Esophagus squamous epithelium (tissue), 5 donors: ENCODE measurements around the gene SNX8. TPM values are rescaled to one million over a fixed set of nuclear protein-coding genes. Genes with fewer than 3 reads are reported as not detected.

Experiments used
- DNase-seq: peaks from one replicate; lab custom pipeline; 2025; lab: John Stamatoyannopoulos, UW
- H3K27ac ChIP-seq, 4 donors: fragments of 200-600 bp; sonication (generic); one replicate each; pipeline ENCODE4 v1.5.1; 2016 to 2019; ENCODE audit warnings: mild to moderate bottlenecking in 1 of 4
- H3K27me3 ChIP-seq, 4 donors: fragments of 200-600 bp; sonication (generic); 1 replicate in 3 of 4; 2 replicates in 1 of 4; pipeline versions ENCODE4 v1.5.1 to v1.6.0; 2017 to 2021; ENCODE audit warnings: antibody characterized with exemption in 1 of 4
- H3K36me3 ChIP-seq, 3 donors: fragments of 200-600 bp; sonication (generic); one replicate each; pipeline ENCODE4 v1.5.1; 2016 to 2019
- H3K4me1 ChIP-seq, 3 donors: fragments of 200-600 bp; sonication (generic); one replicate each; pipeline ENCODE4 v1.5.1; 2017 to 2019
- H3K4me3 ChIP-seq, 4 donors: fragments of 200-600 bp; sonication (generic); 1 replicate in 3 of 4; 2 replicates in 1 of 4; pipeline ENCODE4 v1.5.1; 2016 to 2019; ENCODE audit warnings: mild to moderate bottlenecking in 2 of 4, moderate library complexity in 1 of 4
- H3K9me3 ChIP-seq, 3 donors: fragments of 200-600 bp; sonication (generic); one replicate each; pipeline ENCODE4 v1.5.1; 2016 to 2019
- CTCF ChIP-seq, 6 experiments: fragments of 450-650 bp in 4 of 6; fragments of 200-600 bp in 2 of 6; sonication (generic) in 2 of 6; IDR thresholded peaks; one replicate each; pipeline ENCODE4 v1.5.1; 2016 to 2019; ENCODE audit warnings: antibody characterized with exemption in 6 of 6, mild to moderate bottlenecking in 4 of 6, moderate library complexity in 4 of 6
- POLR2A ChIP-seq, 4 donors: fragments of 450-650 bp; IDR thresholded peaks; one replicate each; pipeline ENCODE4 v1.6.1; 2017; ENCODE audit warnings: antibody characterized with exemption in 4 of 4, mild to moderate bottlenecking in 4 of 4, moderate library complexity in 3 of 4
- whole genome bisulfite sequencing, 2 donors: methylation state at CpG; one replicate each; pipeline ENCODE4 v1.1.5; 2018; 5-methylcytosine and 5-hydroxymethylcytosine counted together
- intact Hi-C: fragments of 100-400 bp; cut with DNase I; formaldehyde crosslinking; loops from one replicate; pipeline ENCODE4 v1.15.0; 2022
- total RNA-seq, 4 donors: library from RNA; depleted of rRNA; stranded (reverse); fragments of >200 nt; gene quantifications; one replicate each; pipeline ENCODE4 v1.1.0, GENCODE V29; 2016
- donor health status: DM: yes; HTN: yes; CAD: no.

The SNX8 gene
- total RNA-seq, 4 donors from 2014 or later, result 4.7 to 17.9 (median 12.5) TPM

GRCh38 chr7:2224934-2225333 is 89.3 kb downstream of the SNX8 start:
- peaks cover 0 to 28% (median 12%) of the 10 kb centered on the region in 3 donors for H3K4me1 ChIP-seq
- 33 to 50% methylated on average over 1 of the region's 4 CpGs for WGBS, 2 donors
- H3K9me3 ChIP-seq, result no peaks in the 10 kb centered on the region
- no peak for TF ChIP-seq CTCF (IDR thresholded peaks at IDR 0.05)
- TF ChIP-seq POLR2A (IDR thresholded peaks at IDR 0.05), result no peak
- H3K27me3 ChIP-seq, result no peaks in the 10 kb centered on the region
- no peak overlapping the region for H3K4me3 ChIP-seq
- H3K36me3 ChIP-seq, result peaks cover 10 to 100% (median 12%) of the 10 kb centered on the region in 3 donors
- no peak for DNase-seq
- intact Hi-C loops, result no loop called here
- peak overlapping the region; percentile 51 to 81 (median 66) for H3K27ac ChIP-seq

- TF ChIP-seq POLR2A (IDR thresholded peaks at IDR 0.05) (no peak), CTCF (IDR thresholded peaks at IDR 0.05) (no peak)
- WGBS, 2 donors, result 91 to 94% methylated on average over 5 to 11 of the region's 13 CpGs
- Histone ChIP-seq H3K27ac (peak overlapping the region in 3 of 4 donors; percentile 51 to 81 (median 70)), H3K9me3 (no peaks in the 10 kb centered on the region), H3K4me1 (peaks cover 0 to 24% (median 12%) of the 10 kb centered on the region in 3 donors), H3K27me3 (no peaks in the 10 kb centered on the region), H3K4me3 (no peak overlapping the region), H3K36me3 (peaks cover 10 to 100% (median 12%) of the 10 kb centered on the region in 3 donors)
- DNase-seq, result no peak
- intact Hi-C loops, result no loop called here
Observed at GRCh38 chr7:2224491-2224928, 89.7 kb downstream of the SNX8 start.

GRCh38 chr7:2223321-2223720 is 90.9 kb downstream of the SNX8 start:
- Histone ChIP-seq H3K36me3 (peaks cover 10 to 99% (median 12%) of the 10 kb centered on the region in 3 donors), H3K4me3 (no peak overlapping the region), H3K4me1 (peaks cover 0 to 24% (median 12%) of the 10 kb centered on the region in 3 donors), H3K27me3 (no peaks in the 10 kb centered on the region), H3K9me3 (no peaks in the 10 kb centered on the region), H3K27ac (no peak overlapping the region)
- WGBS, 2 donors, result 100% methylated on average over 3 of the region's 17 CpGs; no CpG with 5 or more reads in 1 of the 2 donors
- DNase-seq, result no peak
- intact Hi-C loops, result no loop called here
- TF ChIP-seq POLR2A (IDR thresholded peaks at IDR 0.05), result no peak
- TF ChIP-seq CTCF (IDR thresholded peaks at IDR 0.05), result no peak

GRCh38 chr7:2222516-2222915 is 91.7 kb downstream of the SNX8 start:
- H3K36me3 ChIP-seq, result peaks cover 10 to 99% (median 14%) of the 10 kb centered on the region in 3 donors
- 92 to 97% methylated on average over 6 to 7 of the region's 22 CpGs for WGBS, 2 donors

More at GRCh38 chr7:2222516-2222915, 91.7 kb downstream of the SNX8 start:
- H3K4me3 ChIP-seq, result no peak overlapping the region
- no peak overlapping the region for H3K27ac ChIP-seq
- peaks cover 0 to 24% (median 12%) of the 10 kb centered on the region in 3 donors for H3K4me1 ChIP-seq
- H3K9me3 ChIP-seq, result no peaks in the 10 kb centered on the region
- no peak for TF ChIP-seq POLR2A (IDR thresholded peaks at IDR 0.05)
- TF ChIP-seq CTCF (IDR thresholded peaks at IDR 0.05), result no peak
- no peaks in the 10 kb centered on the region for H3K27me3 ChIP-seq
- DNase-seq, result no peak
- intact Hi-C loops, result no loop called here
